ENCODE results near the gene RNF215.

Gene RNF215

GRCh38 chr22:30432520-30432919 is 45.3 kb upstream of the RNF215 start:
- TF ChIP-seq, protein P1, sequence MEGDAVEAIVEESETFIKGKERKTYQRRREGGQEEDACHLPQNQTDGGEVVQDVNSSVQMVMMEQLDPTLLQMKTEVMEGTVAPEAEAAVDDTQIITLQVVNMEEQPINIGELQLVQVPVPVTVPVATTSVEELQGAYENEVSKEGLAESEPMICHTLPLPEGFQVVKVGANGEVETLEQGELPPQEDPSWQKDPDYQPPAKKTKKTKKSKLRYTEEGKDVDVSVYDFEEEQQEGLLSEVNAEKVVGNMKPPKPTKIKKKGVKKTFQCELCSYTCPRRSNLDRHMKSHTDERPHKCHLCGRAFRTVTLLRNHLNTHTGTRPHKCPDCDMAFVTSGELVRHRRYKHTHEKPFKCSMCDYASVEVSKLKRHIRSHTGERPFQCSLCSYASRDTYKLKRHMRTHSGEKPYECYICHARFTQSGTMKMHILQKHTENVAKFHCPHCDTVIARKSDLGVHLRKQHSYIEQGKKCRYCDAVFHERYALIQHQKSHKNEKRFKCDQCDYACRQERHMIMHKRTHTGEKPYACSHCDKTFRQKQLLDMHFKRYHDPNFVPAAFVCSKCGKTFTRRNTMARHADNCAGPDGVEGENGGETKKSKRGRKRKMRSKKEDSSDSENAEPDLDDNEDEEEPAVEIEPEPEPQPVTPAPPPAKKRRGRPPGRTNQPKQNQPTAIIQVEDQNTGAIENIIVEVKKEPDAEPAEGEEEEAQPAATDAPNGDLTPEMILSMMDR (IDR thresholded peaks at IDR 0.05; ENCODE audit: extremely low read depth, insufficient read depth, missing control alignments) = no peak
- in situ Hi-C loops (cut with MboI; ENCODE audit: low pct_unique_long_range_greater_than_20kb, low sequenced_read_pairs, unreplicated experiment) = no loop called here
- DNase-seq (ENCODE audit: low spot score) = no peak

- TF ChIP-seq, protein P1 (IDR thresholded peaks at IDR 0.05; ENCODE audit: extremely low read depth, insufficient read depth, missing control alignments) = no peak
- in situ Hi-C loops (cut with MboI; ENCODE audit: low pct_unique_long_range_greater_than_20kb, low sequenced_read_pairs, unreplicated experiment) = no loop called here
These were observed 44.9 kb upstream of the RNF215 start for GRCh38 chr22:30432096-30432495.

GRCh38 chr22:30430933-30431332 is 43.7 kb upstream of the RNF215 start:
- TF ChIP-seq, protein P1 (IDR thresholded peaks at IDR 0.05; ENCODE audit: extremely low read depth, insufficient read depth, missing control alignments) = peak; percentile 5
- in situ Hi-C loops (cut with MboI; ENCODE audit: low pct_unique_long_range_greater_than_20kb, low sequenced_read_pairs, unreplicated experiment) = no loop called here
- DNase-seq (ENCODE audit: low spot score) = no peak

More at GRCh38 chr22:30432096-30432495, 44.9 kb upstream of the RNF215 start:
- DNase-seq (ENCODE audit: low spot score) = no peak

- TF ChIP-seq, protein P1 (IDR thresholded peaks at IDR 0.05; ENCODE audit: extremely low read depth, insufficient read depth, missing control alignments) = no peak
- DNase-seq (ENCODE audit: low spot score) = no peak
- in situ Hi-C loops (cut with MboI; ENCODE audit: low pct_unique_long_range_greater_than_20kb, low sequenced_read_pairs, unreplicated experiment) = no loop called here
These were observed 42.7 kb upstream of the RNF215 start for GRCh38 chr22:30429887-30430286.

- TF ChIP-seq, protein P1 (IDR thresholded peaks at IDR 0.05; ENCODE audit: extremely low read depth, insufficient read depth, missing control alignments) = no peak
- in situ Hi-C loops (cut with MboI; ENCODE audit: low pct_unique_long_range_greater_than_20kb, low sequenced_read_pairs, unreplicated experiment) = no loop called here
- no peak for DNase-seq (ENCODE audit: low spot score)
These were observed 40.7 kb upstream of the RNF215 start for GRCh38 chr22:30427871-30428270.

DNA sequence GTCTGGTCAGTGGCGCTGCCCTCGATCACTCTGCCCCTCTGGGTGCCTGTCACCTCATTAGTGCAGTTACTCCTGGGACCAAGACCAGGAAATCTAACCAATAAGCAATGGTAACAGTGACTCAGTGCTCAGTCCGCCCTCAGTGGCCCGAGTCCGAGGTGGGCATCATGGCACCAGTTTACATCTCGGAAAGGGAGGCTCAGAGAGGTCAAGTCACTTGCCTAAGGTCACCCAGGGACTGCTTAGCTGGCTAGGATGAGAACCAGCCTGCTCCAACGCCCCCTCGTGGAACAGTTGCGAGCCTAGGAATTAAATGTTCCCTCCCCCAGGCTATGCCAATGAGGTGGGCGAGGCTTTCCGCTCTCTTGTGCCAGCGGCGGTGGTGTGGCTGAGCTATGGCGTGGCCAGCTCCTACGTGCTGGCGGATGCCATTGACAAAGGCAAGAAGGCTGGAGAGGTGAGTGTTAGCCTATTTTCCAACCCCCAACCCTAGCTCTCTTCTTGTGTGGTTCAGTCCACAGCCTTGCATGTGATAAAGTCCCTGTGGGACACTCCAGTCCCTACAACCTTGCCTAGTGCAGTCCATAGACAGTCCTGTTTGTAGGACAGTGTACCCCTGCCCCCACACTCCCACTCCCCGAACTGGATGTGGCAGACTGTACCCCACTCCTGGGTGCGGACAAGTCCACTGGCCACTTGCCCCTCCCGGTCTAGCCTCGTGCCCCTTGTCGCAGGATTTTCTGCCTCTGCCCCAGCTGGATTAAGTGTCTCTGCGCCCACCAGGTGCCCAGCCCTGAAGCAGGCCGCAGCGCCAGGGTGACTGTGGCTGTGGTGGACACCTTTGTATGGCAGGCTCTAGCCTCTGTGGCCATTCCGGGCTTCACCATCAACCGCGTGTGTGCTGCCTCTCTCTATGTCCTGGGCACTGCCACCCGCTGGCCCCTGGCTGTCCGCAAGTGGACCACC is 39.5 kb upstream of the RNF215 start:
- TF ChIP-seq, protein P1 (IDR thresholded peaks at IDR 0.05; ENCODE audit: extremely low read depth, insufficient read depth, missing control alignments) = peak; percentile 79
- in situ Hi-C loops (cut with MboI; ENCODE audit: low pct_unique_long_range_greater_than_20kb, low sequenced_read_pairs, unreplicated experiment) = no loop called here
- peak; percentile 77 for DNase-seq (ENCODE audit: low spot score)
